GM23338 (cell line): Measurements from ENCODE around the gene NDFIP1. TPM values are rescaled to one million over a fixed set of nuclear protein-coding genes. Genes with fewer than 3 reads are reported as not detected.

Experiments
- ATAC-seq: fragments of 200-7000 bp; cut with Tn5 transposase; 3 replicates; pipeline ENCODE4 v1.9.1; 2020
- DNase-seq: peaks from one replicate; pipeline ENCODE4 v3.0.0-alpha.2; 2015; ENCODE audit warnings: low spot score
- H2AFZ ChIP-seq: fragments of 200-600 bp; sonication (generic); 2 replicates; pipeline ENCODE4 v1.8.0; 2016; ENCODE audit warnings: antibody characterized with exemption, mild to moderate bottlenecking, moderate library complexity
- H3F3A ChIP-seq: fragments of 200-600 bp; sonication (generic); replicated peaks from 2 replicates; pipeline ENCODE4 v1.8.0; 2017; ENCODE audit warnings: antibody characterized with exemption, mixed run types, low read depth
- H3K27ac ChIP-seq: fragments of 200-600 bp; sonication (generic); 2 replicates; pipeline ENCODE4 v1.6.1; 2016; ENCODE audit warnings: low read depth
- H3K27me3 ChIP-seq: fragments of 200-600 bp; sonication (generic); 2 replicates; pipeline ENCODE4 v1.8.0; 2016; ENCODE audit warnings: mild to moderate bottlenecking, mixed run types, moderate library complexity; ENCODE audit not compliant: insufficient read depth
- H3K36me3 ChIP-seq: fragments of 200-600 bp; sonication (generic); 2 replicates; pipeline ENCODE4 v1.8.0; 2016; ENCODE audit warnings: mild to moderate bottlenecking; ENCODE audit not compliant: insufficient read depth
- H3K4me1 ChIP-seq: fragments of 200-600 bp; sonication (generic); 2 replicates; pipeline ENCODE4 v1.8.0; 2016; ENCODE audit warnings: mild to moderate bottlenecking, moderate library complexity; ENCODE audit not compliant: insufficient read depth
- H3K4me2 ChIP-seq: fragments of 200-600 bp; sonication (generic); 2 replicates; pipeline ENCODE4 v1.7.1; 2017; ENCODE audit warnings: mixed run types
- H3K4me3 ChIP-seq: fragments of 200-600 bp; sonication (generic); 2 replicates; pipeline ENCODE4 v1.6.1; 2016; ENCODE audit warnings: mixed run types
- H3K79me2 ChIP-seq: fragments of 200-600 bp; sonication (generic); replicated peaks from 2 replicates; pipeline ENCODE4 v1.8.0; 2017; ENCODE audit warnings: mild to moderate bottlenecking; ENCODE audit not compliant: insufficient read depth
- H3K9me2 ChIP-seq: fragments of 200-600 bp; sonication (generic); 2 replicates; pipeline ENCODE4 v1.8.0; 2017; ENCODE audit not compliant: insufficient read depth
- H4K20me1 ChIP-seq: fragments of 200-600 bp; sonication (generic); replicated peaks from 2 replicates; pipeline ENCODE4 v1.8.0; 2017; ENCODE audit warnings: mild to moderate bottlenecking; ENCODE audit not compliant: insufficient read depth
- H3K27ac Mint-ChIP-seq: 2 replicates; pipeline ENCODE4 v1.8.0; 2020; ENCODE audit warnings: inconsistent platforms, mild to moderate bottlenecking, moderate library complexity, mixed read lengths
- H3K27me3 Mint-ChIP-seq: 3 replicates; pipeline ENCODE4 v1.8.0; 2022; ENCODE audit warnings: low read depth, mild to moderate bottlenecking, moderate library complexity, mixed read lengths, inconsistent platforms; ENCODE audit not compliant: insufficient read depth, poor library complexity
- H3K36me3 Mint-ChIP-seq: 3 replicates; pipeline ENCODE4 v1.8.0; 2021; ENCODE audit warnings: low read depth, mild to moderate bottlenecking, inconsistent platforms, moderate library complexity, mixed read lengths
- H3K4me1 Mint-ChIP-seq: 3 replicates; pipeline ENCODE4 v1.8.0; 2020; ENCODE audit warnings: mild to moderate bottlenecking, inconsistent platforms, mixed read lengths
- H3K4me3 Mint-ChIP-seq: 3 replicates; pipeline ENCODE4 v1.8.0; 2021; ENCODE audit warnings: moderate library complexity, mild to moderate bottlenecking, inconsistent platforms, mixed read lengths
- H3K9me3 Mint-ChIP-seq: 3 replicates; pipeline ENCODE4 v1.8.0; 2020; ENCODE audit warnings: moderate library complexity, mild to moderate bottlenecking, inconsistent platforms, mixed read lengths
- CTCF ChIP-seq, 2 experiments: fragments of 200-600 bp in 1 of 2; sonication (generic) in 1 of 2; conservative IDR thresholded peaks; 2 replicates each; pipeline versions ENCODE4 v1.5.1 to v1.6.1; 2016 to 2017; ENCODE audit warnings: antibody characterized with exemption in 2 of 2, low read depth in 2 of 2, mild to moderate bottlenecking in 2 of 2, moderate library complexity in 1 of 2
- ETS1 ChIP-seq: IDR thresholded peaks from 2 replicates; pipeline ENCODE4 v1.6.1; 2016; ENCODE audit warnings: antibody characterized with exemption
- EZH2 ChIP-seq: fragments of 200-600 bp; sonication (generic); IDR thresholded peaks from one replicate; pipeline ENCODE4 v1.8.0; 2017; ENCODE audit warnings: antibody characterized with exemption, mild to moderate bottlenecking, low read depth; ENCODE audit not compliant: unreplicated experiment
- EZH2phosphoT487 ChIP-seq: fragments of 200-600 bp; sonication (generic); IDR thresholded peaks from one replicate; pipeline ENCODE4 v1.8.1; 2018; ENCODE audit warnings: antibody characterized with exemption; ENCODE audit not compliant: unreplicated experiment
- JUNB ChIP-seq: IDR thresholded peaks from one replicate; pipeline ENCODE4 v1.6.1; 2016; ENCODE audit warnings: antibody characterized with exemption; ENCODE audit not compliant: unreplicated experiment
- NANOG ChIP-seq: IDR thresholded peaks from 2 replicates; pipeline ENCODE4 v1.6.1; 2016; ENCODE audit warnings: antibody characterized with exemption, borderline replicate concordance
- POLR2AphosphoS5 ChIP-seq: IDR thresholded peaks from 2 replicates; pipeline ENCODE4 v1.6.1; 2016; ENCODE audit warnings: antibody characterized with exemption, low read depth
- REST ChIP-seq: IDR thresholded peaks from one replicate; pipeline ENCODE4 v1.6.1; 2018; ENCODE audit warnings: antibody characterized with exemption; ENCODE audit not compliant: unreplicated experiment
- STAT1 ChIP-seq: IDR thresholded peaks from one replicate; pipeline ENCODE4 v1.6.1; 2016; ENCODE audit warnings: antibody characterized with exemption; ENCODE audit not compliant: unreplicated experiment
- ZNF114 ChIP-seq: fragments of 250-450 bp; sonication (Bioruptor Pico); IDR thresholded peaks from 2 replicates; pipeline ENCODE4 v1.5.0; 2020; ENCODE audit warnings: mild to moderate bottlenecking, moderate library complexity
- ZNF331 ChIP-seq: fragments of 250-450 bp; sonication (Bioruptor Pico); IDR thresholded peaks from 2 replicates; pipeline ENCODE4 v1.5.0; 2020; ENCODE audit warnings: low read depth, mild to moderate bottlenecking, moderate library complexity
- polyA plus RNA-seq: library from polyadenylated mRNA; unstranded; fragments of >200 nt; fragmentation: Nextera tagmentation; extraction: Ambion mirVana; gene quantifications from 2 replicates; pipeline ENCODE4 v1.2.1, GENCODE V29; 2016
- total RNA-seq: library from RNA; depleted of rRNA; stranded (reverse); fragments of >200 nt; shearing (Covaris generic); gene quantifications from 2 replicates; pipeline ENCODE4 v1.2.3, GENCODE V29; 2014

The NDFIP1 gene
- total and polyA plus RNA-seq, 2 experiments from 2014 or later, result 24.3 to 45.0 TPM

- TF ChIP-seq REST (no peak), STAT1 (no peak), ZNF331 (CRISPR knock-in tag) (no peak), ZNF114 (CRISPR knock-in tag) (no peak), EZH2 (no peak), JUNB (no peak), ETS1 (no peak), EZH2phosphoT487 (no peak), POLR2AphosphoS5 (no peak), CTCF (conservative IDR thresholded peaks at IDR 0.05; ENCODE audit: low read depth in 2 of 2) (no peak), NANOG (no peak)
Observed at GRCh38 chr5:142086679-142087078, 21.9 kb upstream of the NDFIP1 start (continued).

- no peaks in the 10 kb centered on the region for H3K36me3 ChIP-seq
- no peak for ATAC-seq
- no peak for DNase-seq
- no peaks in the 10 kb centered on the region for H3K27me3 ChIP-seq
- H3K79me2 ChIP-seq, result no peaks in the 10 kb centered on the region
- Mint-ChIP-seq H3K9me3 (no peaks in the 10 kb centered on the region), H3K4me1 (no peaks in the 10 kb centered on the region), H3K36me3 (no peaks in the 10 kb centered on the region), H3K4me3 (no peak overlapping the region), H3K27me3 (peaks cover 4% of the 10 kb centered on the region), H3K27ac (no peak overlapping the region)
- no peaks in the 10 kb centered on the region for H4K20me1 ChIP-seq
- no peak overlapping the region for H3K4me2 ChIP-seq
- no peak overlapping the region for H3K4me3 ChIP-seq
- no peaks in the 10 kb centered on the region for H3K4me1 ChIP-seq
- no peaks in the 10 kb centered on the region for H3K9me2 ChIP-seq
- TF ChIP-seq REST, result no peak
- no peak for TF ChIP-seq JUNB
- TF ChIP-seq NANOG, result no peak
- no peak for TF ChIP-seq ETS1
- TF ChIP-seq CTCF (conservative IDR thresholded peaks at IDR 0.05; ENCODE audit: low read depth in 2 of 2), result no peak
- TF ChIP-seq EZH2phosphoT487, result no peak
- TF ChIP-seq STAT1, result no peak
- H2AFZ ChIP-seq, result no peak overlapping the region
- no peak overlapping the region for H3K27ac ChIP-seq
- H3F3A ChIP-seq, result no peaks in the 10 kb centered on the region
Observed at GRCh38 chr5:142087920-142088679, 20.5 kb upstream of the NDFIP1 start.
